ENCODE measurements around the gene CDCA7L. TPM values are rescaled to one million over a fixed set of nuclear protein-coding genes. Genes with fewer than 3 reads are reported as not detected.
"Not testable (repeated sequence)": the region's sequence is repeated elsewhere in the genome, so short reads cannot be mapped to it uniquely, and the experiment has no call there.

The CDCA7L gene
- total RNA-seq, 2 donors from 2014 or later = 39.5 to 41.1 TPM

DNA sequence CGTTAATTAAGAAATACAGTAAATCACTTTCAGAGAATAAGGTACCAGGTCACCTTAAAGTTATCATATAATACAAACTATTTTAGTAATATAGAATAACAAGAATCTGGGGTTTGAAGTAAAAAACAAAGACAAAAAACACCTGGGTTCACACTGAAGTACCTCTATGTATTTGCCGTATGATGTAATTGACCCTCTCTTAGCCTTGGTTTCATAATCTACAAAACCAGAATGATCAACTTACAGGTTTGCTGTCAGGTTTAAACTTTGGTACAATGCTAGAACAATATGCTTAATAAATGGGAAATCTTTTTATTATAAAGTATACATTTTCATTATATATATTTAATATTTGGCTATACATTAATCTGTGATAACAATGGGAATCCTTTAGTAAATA lies 58.3 kb downstream of the CDCA7L start:
- TF ChIP-seq, protein P1, sequence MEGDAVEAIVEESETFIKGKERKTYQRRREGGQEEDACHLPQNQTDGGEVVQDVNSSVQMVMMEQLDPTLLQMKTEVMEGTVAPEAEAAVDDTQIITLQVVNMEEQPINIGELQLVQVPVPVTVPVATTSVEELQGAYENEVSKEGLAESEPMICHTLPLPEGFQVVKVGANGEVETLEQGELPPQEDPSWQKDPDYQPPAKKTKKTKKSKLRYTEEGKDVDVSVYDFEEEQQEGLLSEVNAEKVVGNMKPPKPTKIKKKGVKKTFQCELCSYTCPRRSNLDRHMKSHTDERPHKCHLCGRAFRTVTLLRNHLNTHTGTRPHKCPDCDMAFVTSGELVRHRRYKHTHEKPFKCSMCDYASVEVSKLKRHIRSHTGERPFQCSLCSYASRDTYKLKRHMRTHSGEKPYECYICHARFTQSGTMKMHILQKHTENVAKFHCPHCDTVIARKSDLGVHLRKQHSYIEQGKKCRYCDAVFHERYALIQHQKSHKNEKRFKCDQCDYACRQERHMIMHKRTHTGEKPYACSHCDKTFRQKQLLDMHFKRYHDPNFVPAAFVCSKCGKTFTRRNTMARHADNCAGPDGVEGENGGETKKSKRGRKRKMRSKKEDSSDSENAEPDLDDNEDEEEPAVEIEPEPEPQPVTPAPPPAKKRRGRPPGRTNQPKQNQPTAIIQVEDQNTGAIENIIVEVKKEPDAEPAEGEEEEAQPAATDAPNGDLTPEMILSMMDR (conservative IDR thresholded peaks at IDR 0.05) = no peak
- 100% methylated on average over 2 of the region's 2 CpGs; no CpG with 5 or more reads in 1 of the 2 experiments for WGBS, 2 experiments (ENCODE audit: insufficient coverage in 1 of 2, insufficient read length in 1 of 2)
- no peak overlapping the region for H3K27ac Mint-ChIP-seq
- H3K27me3 Mint-ChIP-seq (ENCODE audit: insufficient read depth) = no peaks in the 10 kb centered on the region
- Histone ChIP-seq H3K27me3 (ENCODE audit: control insufficient read depth, insufficient read depth, low read length, poor library complexity, severe bottlenecking) (no peaks in the 10 kb centered on the region), H3K9ac (ENCODE audit: extremely low read depth, low read length, poor library complexity, severe bottlenecking) (no peak overlapping the region), H3K4me1 (ENCODE audit: control insufficient read depth, insufficient read depth, low read length) (no peaks in the 10 kb centered on the region), H3K9me3 (ENCODE audit: control insufficient read depth, low read length) (no peaks in the 10 kb centered on the region), H3K36me3 (ENCODE audit: control insufficient read depth, insufficient read depth, low read length) (no peaks in the 10 kb centered on the region), H3K4me3 (ENCODE audit: low read length) (no peak overlapping the region), H3K27ac (ENCODE audit: low read depth, low read length) (no peak overlapping the region)
- H3K4me1 Mint-ChIP-seq = no peaks in the 10 kb centered on the region
- H3K4me3 Mint-ChIP-seq = no peak overlapping the region
- H3K36me3 Mint-ChIP-seq (ENCODE audit: low read depth) = no peaks in the 10 kb centered on the region
- DNase-seq = no peak
- no peaks in the 10 kb centered on the region for H3K9me3 Mint-ChIP-seq

DNA sequence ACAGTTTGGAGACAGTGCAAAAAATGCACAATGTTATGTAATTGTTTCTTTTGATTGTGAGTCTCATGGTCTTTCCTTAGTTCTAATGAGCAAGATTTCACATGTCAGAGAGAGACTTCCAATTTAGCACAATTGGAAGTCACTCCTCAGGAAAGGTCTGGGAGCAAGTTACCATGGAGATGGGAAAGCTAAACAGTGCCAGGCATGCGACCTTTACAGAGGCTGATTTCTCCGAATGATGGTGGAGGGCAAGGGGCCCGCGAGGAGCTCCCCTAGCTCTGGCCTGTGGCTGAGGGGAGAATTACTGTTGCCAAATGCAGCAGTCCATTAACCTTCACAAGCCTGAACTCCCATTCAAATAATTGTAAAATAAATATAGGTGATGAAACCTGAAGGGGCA lies 59.3 kb downstream of the CDCA7L start:
- WGBS, 2 experiments (ENCODE audit: insufficient coverage in 1 of 2, insufficient read length in 1 of 2) = 33 to 68% methylated on average over 1 to 4 of the region's 4 CpGs
- Mint-ChIP-seq H3K4me1 (no peaks in the 10 kb centered on the region), H3K27me3 (ENCODE audit: insufficient read depth) (no peaks in the 10 kb centered on the region), H3K36me3 (ENCODE audit: low read depth) (no peaks in the 10 kb centered on the region), H3K9me3 (no peaks in the 10 kb centered on the region), H3K4me3 (no peak overlapping the region), H3K27ac (no peak overlapping the region)
- H3K4me1 ChIP-seq (ENCODE audit: control insufficient read depth, insufficient read depth, low read length) = no peaks in the 10 kb centered on the region
- no peaks in the 10 kb centered on the region for H3K27me3 ChIP-seq (ENCODE audit: control insufficient read depth, insufficient read depth, low read length, poor library complexity, severe bottlenecking)
- no peak overlapping the region for H3K4me3 ChIP-seq (ENCODE audit: low read length)
- no peaks in the 10 kb centered on the region for H3K9me3 ChIP-seq (ENCODE audit: control insufficient read depth, low read length)
- no peak overlapping the region for H3K27ac ChIP-seq (ENCODE audit: low read depth, low read length)
- TF ChIP-seq, protein P1 (conservative IDR thresholded peaks at IDR 0.05) = no peak
- H3K36me3 ChIP-seq (ENCODE audit: control insufficient read depth, insufficient read depth, low read length) = no peaks in the 10 kb centered on the region
- no peak for DNase-seq
- no peak overlapping the region for H3K9ac ChIP-seq (ENCODE audit: extremely low read depth, low read length, poor library complexity, severe bottlenecking)

DNA sequence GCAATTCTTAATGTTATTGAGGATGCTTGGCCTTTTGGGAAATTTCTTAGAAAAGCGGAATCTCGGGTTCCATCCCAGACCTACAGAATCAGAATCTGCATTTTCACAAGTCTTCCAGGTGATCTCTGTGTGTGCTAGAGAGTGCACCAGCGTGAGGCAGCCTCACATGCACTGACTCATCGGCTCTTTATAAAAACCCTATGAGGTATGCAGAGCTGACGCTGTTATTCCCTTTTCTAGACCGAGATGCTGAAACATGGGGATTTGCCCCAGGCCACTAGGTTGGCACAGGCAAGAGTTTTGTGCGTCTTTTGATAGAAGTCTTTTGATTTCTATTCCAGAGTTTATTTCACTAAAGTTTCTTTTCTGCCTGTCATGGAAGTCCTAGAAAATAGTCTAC lies 61.2 kb downstream of the CDCA7L start:
- no peaks in the 10 kb centered on the region for H3K9me3 ChIP-seq (ENCODE audit: control insufficient read depth, low read length)
- WGBS, 2 experiments (ENCODE audit: insufficient coverage in 1 of 2, insufficient read length in 1 of 2) = 93% methylated on average over 6 to 7 of the region's 7 CpGs
- no peak overlapping the region for H3K4me3 ChIP-seq (ENCODE audit: low read length)
- no peak for DNase-seq
- H3K27ac Mint-ChIP-seq = no peak overlapping the region
- no peak overlapping the region for H3K4me3 Mint-ChIP-seq
- H3K27ac ChIP-seq (ENCODE audit: low read depth, low read length) = no peak overlapping the region
- H3K27me3 ChIP-seq (ENCODE audit: control insufficient read depth, insufficient read depth, low read length, poor library complexity, severe bottlenecking) = no peaks in the 10 kb centered on the region
- TF ChIP-seq, protein P1 (conservative IDR thresholded peaks at IDR 0.05) = no peak
- H3K27me3 Mint-ChIP-seq (ENCODE audit: insufficient read depth) = no peaks in the 10 kb centered on the region
- H3K4me1 ChIP-seq (ENCODE audit: control insufficient read depth, insufficient read depth, low read length) = no peaks in the 10 kb centered on the region
- no peaks in the 10 kb centered on the region for H3K9me3 Mint-ChIP-seq
- no peaks in the 10 kb centered on the region for H3K36me3 Mint-ChIP-seq (ENCODE audit: low read depth)
- H3K36me3 ChIP-seq (ENCODE audit: control insufficient read depth, insufficient read depth, low read length) = no peaks in the 10 kb centered on the region
- no peak overlapping the region for H3K9ac ChIP-seq (ENCODE audit: extremely low read depth, low read length, poor library complexity, severe bottlenecking)
- H3K4me1 Mint-ChIP-seq = no peaks in the 10 kb centered on the region

DNA sequence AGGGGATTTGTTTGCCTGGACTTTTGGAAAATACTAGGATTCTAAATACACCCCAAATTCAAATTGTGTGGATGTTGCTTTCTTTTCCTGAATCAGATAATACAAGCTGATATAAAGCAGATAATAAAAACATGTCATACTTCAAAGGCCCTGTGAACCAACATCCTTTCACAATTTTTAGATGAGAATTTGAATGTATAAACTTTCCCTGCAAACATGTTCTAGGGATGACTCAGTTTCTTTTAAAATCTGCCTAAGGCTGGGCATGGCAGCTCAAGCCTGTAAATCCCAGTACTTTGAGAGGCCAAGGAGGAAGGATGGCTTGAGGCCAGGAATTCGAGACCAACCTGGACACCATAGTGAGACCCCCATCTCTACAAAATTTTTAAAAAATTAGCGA lies 62.2 kb downstream of the CDCA7L start:
- H3K4me1 Mint-ChIP-seq; DNase-seq; H3K9ac ChIP-seq (ENCODE audit: extremely low read depth, low read length, poor library complexity, severe bottlenecking); H3K9me3 Mint-ChIP-seq; H3K27ac Mint-ChIP-seq; H3K36me3 ChIP-seq (ENCODE audit: control insufficient read depth, insufficient read depth, low read length); H3K27ac ChIP-seq (ENCODE audit: low read depth, low read length); H3K9me3 ChIP-seq (ENCODE audit: control insufficient read depth, low read length); H3K27me3 ChIP-seq (ENCODE audit: control insufficient read depth, insufficient read depth, low read length, poor library complexity, severe bottlenecking); H3K4me1 ChIP-seq (ENCODE audit: control insufficient read depth, insufficient read depth, low read length); H3K27me3 Mint-ChIP-seq (ENCODE audit: insufficient read depth); H3K36me3 Mint-ChIP-seq (ENCODE audit: low read depth); H3K4me3 ChIP-seq (ENCODE audit: low read length); H3K4me3 Mint-ChIP-seq: not testable (repeated sequence)
- WGBS, 2 experiments (ENCODE audit: insufficient coverage in 1 of 2, insufficient read length in 1 of 2) = 96% methylated on average over 2 of the region's 2 CpGs; no CpG with 5 or more reads in 1 of the 2 experiments
